ENCODE results near the gene ADCY1.

The ADCY1 gene

GRCh38 chr7:45670717-45671116 is 96.5 kb downstream of the ADCY1 start:
- DNase-seq (ENCODE audit: low read depth), result no peak
- H3K4me3 ChIP-seq (replicated peaks; ENCODE audit: low read depth, low read length), result no peak overlapping the region
- TF ChIP-seq, protein P1, sequence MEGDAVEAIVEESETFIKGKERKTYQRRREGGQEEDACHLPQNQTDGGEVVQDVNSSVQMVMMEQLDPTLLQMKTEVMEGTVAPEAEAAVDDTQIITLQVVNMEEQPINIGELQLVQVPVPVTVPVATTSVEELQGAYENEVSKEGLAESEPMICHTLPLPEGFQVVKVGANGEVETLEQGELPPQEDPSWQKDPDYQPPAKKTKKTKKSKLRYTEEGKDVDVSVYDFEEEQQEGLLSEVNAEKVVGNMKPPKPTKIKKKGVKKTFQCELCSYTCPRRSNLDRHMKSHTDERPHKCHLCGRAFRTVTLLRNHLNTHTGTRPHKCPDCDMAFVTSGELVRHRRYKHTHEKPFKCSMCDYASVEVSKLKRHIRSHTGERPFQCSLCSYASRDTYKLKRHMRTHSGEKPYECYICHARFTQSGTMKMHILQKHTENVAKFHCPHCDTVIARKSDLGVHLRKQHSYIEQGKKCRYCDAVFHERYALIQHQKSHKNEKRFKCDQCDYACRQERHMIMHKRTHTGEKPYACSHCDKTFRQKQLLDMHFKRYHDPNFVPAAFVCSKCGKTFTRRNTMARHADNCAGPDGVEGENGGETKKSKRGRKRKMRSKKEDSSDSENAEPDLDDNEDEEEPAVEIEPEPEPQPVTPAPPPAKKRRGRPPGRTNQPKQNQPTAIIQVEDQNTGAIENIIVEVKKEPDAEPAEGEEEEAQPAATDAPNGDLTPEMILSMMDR (IDR thresholded peaks at IDR 0.05; ENCODE audit: low read length, missing control alignments), result no peak

GRCh38 chr7:45677311-45677900 is 103.2 kb downstream of the ADCY1 start:
- no peak for DNase-seq (ENCODE audit: low read depth)

GRCh38 chr7:45679516-45679915 is 105.3 kb downstream of the ADCY1 start:
- no peak for DNase-seq (ENCODE audit: low read depth)
- TF ChIP-seq, protein P1 (IDR thresholded peaks at IDR 0.05; ENCODE audit: low read length, missing control alignments), result no peak
- H3K4me3 ChIP-seq (replicated peaks; ENCODE audit: low read depth, low read length), result no peak overlapping the region

More at GRCh38 chr7:45677311-45677900, 103.2 kb downstream of the ADCY1 start:
- H3K4me3 ChIP-seq (replicated peaks; ENCODE audit: low read depth, low read length), result no peak overlapping the region
- TF ChIP-seq, protein P1 (IDR thresholded peaks at IDR 0.05; ENCODE audit: low read length, missing control alignments), result no peak

- no peak overlapping the region for H3K4me3 ChIP-seq (replicated peaks; ENCODE audit: low read depth, low read length)
- DNase-seq (ENCODE audit: low read depth), result no peak
- TF ChIP-seq, protein P1 (IDR thresholded peaks at IDR 0.05; ENCODE audit: low read length, missing control alignments), result no peak
These were observed 106.6 kb downstream of the ADCY1 start for GRCh38 chr7:45680776-45681175.

DNA sequence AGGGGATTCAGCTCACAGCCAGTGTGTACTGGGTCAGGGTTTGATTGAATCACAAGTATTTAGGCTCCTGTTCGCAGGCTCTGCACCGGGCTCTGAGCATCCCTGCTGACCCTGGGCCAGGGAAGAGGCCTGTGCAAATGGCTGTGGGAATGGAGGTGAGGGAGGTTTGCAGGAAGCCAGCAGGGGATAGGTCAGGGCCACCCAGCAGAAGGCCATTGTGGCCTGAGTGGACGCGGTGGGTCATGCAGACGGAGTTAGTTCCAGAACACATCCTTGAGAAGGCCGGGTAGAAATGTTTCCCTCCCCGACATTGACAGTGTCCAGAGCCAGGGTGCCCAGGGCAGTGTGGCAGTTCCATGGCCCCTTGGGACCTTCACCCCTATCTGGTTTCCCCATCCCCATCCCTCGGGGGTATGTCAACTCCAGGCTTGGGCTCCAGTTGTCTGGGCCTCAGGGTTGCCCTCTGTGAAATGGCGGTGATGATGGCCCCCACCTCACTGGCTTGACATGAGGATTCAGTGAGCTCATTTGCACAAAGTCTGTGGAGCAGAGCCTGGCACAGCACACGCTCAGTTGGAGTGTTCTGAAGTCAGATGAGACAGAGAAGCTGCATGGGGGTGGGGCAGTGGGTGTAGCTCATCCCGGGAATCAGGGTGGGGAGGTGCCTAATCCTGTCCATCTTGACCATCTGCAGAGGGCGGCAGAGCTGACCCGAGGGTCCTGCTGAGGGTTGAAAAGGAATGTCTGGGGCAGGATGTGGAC is 107.6 kb downstream of the ADCY1 start:
- TF ChIP-seq, protein P1 (IDR thresholded peaks at IDR 0.05; ENCODE audit: low read length, missing control alignments), result no peak
- no peak overlapping the region for H3K4me3 ChIP-seq (replicated peaks; ENCODE audit: low read depth, low read length)
- DNase-seq (ENCODE audit: low read depth), result no peak

DNA sequence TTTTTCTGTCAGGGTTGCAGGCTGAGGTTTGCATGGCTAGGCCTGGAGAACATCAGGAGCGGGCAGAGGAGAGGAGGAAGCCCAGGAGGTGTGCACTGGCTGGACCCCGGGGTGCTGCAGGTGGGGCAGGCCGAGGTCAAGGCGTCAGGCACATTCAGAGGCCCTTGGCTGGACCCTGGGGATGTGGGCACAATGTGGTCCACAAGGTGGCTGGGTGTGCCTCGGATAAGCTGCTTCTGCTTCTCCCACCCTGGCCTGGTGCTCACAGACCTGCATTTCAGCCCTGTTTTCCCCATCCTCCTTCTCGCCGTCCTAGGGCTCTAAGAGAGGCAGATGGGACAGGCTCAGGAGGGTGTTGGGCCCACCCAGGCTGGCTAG is 108.2 kb downstream of the ADCY1 start:
- TF ChIP-seq, protein P1 (IDR thresholded peaks at IDR 0.05; ENCODE audit: low read length, missing control alignments), result no peak
- H3K4me3 ChIP-seq (replicated peaks; ENCODE audit: low read depth, low read length), result no peak overlapping the region
- no peak for DNase-seq (ENCODE audit: low read depth)

Measured in fibroblast of pulmonary artery (primary cell).